ENCODE results near the gene IL26.
"Not testable (repeated sequence)": the region's sequence is repeated elsewhere in the genome, so short reads cannot be mapped to it uniquely, and the experiment has no call there.

IL26 gene

DNA sequence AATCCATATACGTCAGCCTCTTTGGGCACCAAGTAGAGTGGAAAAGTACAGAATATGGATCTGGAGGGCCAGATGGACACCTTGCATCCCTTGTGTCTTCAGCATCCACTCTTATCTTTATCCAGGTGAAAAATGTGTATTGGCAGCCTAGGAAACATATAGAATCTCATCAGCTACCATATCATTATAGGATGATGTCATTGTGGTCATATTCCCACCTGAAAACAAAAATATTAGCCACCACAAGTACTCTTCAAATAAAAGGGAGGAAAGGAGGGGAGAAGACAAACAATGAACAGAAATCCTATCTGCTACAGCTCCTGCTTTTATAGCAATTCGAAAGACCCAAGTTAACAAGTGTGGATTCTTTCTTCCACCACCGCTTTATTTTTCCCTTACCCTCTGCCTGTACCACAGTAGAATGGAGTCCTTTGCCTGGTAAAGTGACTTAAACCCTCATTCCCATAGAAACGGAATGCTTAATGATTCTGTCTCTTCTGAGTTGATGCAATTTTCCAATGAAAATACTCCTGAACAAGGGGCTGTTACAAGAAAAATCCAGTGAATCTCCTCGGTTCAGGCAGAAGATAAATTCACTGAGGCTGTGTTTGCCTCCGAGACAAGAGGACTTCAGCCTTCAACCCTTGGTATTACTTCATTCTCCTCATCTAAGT is 13.8 kb upstream of the IL26 start:
- no peak for DNase-seq

DNA sequence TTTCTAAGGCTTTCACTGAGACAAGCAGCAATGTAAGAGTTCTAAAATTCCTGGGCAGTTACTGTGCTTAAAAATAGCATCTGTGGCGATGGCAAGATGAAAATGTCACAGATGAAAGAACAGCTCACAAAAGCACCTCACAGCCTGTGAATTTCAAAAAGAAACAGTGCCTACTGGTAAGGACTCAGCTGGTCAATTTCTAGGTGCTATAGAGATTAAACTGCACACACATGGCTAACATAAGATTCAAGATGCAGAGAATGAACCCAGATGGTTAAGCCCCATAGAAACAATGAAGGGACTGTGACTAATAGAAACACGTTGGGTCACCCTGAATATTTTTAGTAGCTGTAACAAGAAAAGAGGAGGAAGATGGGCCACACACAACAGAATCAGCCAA is 12.0 kb upstream of the IL26 start:
- DNase-seq, result no peak

- DNase-seq, result no peak
Measured at GRCh38 chr12:68237078-68237477, 11.5 kb upstream of the IL26 start.

DNA sequence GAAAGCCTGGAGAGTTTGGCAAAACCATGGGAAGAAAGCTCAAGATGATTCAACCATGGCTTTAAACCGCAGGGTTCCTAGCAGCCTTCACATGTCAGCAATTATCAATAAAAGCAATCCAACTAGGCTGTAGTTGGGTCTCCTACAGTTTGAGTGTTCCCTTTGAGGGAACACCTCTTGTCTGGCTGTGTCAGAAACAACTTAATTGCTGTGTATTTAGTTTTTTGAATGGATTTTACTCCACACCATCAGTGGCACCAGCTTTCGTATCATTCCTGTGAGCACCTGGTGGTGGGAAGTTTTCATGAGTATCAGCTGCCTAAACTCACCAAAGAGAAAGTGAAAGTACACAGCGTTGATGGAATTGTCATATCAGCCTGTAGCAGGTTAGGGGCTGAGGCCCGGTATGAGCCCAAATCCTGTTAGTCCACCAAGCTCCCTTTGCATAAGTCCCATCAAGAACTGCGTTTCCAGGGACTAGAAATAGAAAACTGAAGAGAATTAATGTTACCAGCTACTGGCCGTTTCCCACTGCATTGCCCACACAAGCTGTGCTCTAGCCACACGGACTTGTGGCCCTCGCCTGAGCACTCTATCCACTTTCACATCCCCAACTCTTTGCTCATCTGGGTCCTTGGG is 10.9 kb upstream of the IL26 start:
- DNase-seq, result no peak

- no peak for DNase-seq
Measured at GRCh38 chr12:68235576-68235975, 10.0 kb upstream of the IL26 start.

DNA sequence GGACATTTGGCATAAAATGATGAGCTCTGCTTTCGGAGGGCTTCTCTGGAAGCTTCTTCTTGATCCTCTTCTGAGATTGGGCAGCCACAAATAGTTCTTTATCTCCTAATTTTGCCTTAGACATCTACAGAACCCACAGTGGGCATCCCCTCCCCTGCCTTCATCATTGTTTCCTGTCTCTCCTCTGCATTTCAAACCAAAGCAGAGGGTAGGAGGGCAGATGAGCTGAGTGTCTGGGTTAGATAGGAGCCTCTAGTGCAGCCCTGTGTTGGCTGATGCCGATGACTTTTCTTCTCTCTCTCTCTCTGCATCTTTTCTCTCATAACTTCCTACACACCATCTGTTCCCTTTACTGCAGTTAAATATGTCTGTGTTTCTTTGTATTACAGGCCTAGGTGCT is 8.5 kb upstream of the IL26 start:
- DNase-seq, result no peak

GRCh38 chr12:68233498-68233897 is 7.9 kb upstream of the IL26 start:
- no peak for DNase-seq

DNA sequence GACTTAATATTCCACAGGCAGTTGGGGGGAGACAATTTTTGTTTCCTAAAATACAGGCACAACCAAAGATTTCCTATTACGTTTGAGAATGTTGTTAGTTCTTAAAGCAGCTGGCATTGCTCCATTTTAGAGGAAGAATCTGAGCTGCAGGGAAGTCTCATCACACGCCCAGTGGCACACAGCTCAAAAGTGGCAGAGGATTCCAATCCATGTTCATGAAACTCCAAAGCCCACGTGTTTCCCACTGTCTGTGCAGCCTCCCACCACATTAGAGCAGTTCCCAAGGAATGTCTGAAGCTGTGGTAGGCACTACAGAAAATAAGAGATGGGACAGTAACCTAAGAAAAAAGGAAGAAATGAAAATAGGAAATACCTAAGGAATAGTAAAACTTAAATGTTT is 6.1 kb upstream of the IL26 start:
- no peak for DNase-seq

- no peak for DNase-seq
Measured at GRCh38 chr12:68231229-68231628, 5.6 kb upstream of the IL26 start.

- DNase-seq, result no peak
Measured at GRCh38 chr12:68229956-68230355, 4.3 kb upstream of the IL26 start.

- no peak for DNase-seq
Measured at GRCh38 chr12:68227356-68227755, 1.7 kb upstream of the IL26 start.

DNA sequence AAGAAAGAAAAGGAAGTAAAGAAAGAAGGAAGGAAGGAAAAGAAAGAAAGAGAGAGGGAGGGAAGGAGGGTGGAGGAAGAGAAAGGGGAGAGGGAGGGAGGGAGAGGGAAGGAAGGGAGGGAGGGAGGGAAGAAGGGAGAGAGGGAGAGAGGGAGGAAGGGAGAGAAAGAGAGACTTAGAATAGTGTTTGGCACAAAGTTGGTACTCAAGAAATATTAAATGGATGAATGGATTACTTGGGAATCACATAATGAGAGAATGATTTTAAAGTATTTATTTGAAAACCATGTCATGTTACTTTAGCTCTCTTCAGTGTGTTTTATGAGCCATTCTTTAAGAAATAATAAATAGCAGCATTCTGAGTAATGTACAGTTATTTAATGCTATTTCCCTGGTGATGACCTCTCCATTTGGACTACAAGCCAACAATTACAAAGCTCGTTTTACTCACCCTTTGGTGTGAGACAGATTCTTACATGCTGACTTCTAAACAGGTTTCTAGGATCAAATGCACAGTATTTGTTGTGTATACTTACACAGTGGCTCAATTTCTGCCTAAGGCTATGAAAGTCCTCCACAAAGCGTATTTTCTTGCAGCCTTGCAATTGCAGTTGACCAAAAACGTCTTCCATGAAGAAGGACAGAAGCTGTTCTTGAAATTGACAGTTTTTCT is 861 bp downstream of the IL26 start:
- DNase-seq, result no peak

GRCh38 chr12:68223067-68223747 is 2.4 kb downstream of the IL26 start:
- DNase-seq, result peak; percentile 3

DNA sequence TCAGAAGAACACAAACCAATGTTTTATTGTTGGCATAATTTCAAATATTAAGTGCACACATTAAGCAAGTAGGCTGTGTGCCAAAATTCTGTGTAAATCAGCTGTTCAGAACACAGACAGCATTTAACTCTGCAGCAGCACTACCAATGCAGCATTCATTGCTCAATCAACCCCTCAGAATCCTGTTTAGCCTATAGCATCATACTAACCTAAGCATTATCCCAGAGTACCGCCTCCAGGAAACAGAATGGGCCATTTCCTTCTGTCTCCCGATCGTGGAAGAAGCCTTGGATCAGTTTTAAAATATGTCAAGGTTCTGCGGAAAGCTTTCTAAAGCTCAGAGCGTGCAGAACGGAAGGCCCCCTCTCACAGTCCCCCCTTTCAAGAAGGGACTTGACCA is 3.3 kb downstream of the IL26 start:
- no peak for DNase-seq

DNA sequence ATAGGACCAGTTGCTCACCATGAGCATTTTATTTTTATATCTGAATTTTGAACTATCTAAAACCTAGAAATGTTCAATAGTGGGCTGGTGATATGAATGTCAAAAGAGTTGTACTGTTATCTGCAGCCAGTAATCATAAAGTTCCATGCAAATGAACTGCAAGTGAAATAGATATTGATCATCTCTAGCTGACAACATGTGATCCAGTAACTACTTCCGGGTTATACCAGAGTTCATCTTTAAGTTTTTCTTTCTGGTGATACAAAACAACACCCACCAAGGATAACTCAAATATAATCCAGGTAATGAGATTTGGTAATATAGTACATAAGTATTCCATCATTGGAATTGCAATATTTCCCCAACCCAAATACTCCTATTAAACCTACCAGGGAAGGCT is 4.1 kb downstream of the IL26 start:
- DNase-seq, result no peak

DNA sequence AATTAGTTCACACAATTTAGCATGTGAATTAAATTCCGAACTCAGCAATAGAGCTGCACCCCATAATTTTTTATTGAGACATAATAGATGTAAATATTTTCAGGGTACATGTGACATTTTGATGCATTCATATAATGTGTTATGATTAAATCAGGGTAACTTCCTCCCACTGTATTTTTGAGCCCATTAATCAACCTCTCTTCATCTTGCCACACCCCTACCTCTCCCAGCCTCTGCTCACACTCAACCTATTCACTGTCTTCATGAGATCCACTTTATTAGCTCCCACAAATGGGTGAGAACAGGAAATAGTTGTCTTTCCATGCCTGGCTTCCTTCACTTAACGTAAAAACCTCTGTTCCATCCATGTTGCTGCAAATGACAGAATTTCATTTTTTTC is 14.7 kb downstream of the IL26 start:
- no peak for DNase-seq

GRCh38 chr12:68209048-68209728 is 16.4 kb downstream of the IL26 start:
- DNase-seq, result not testable (repeated sequence)

- DNase-seq, result no peak
Measured at GRCh38 chr12:68207276-68207675, 18.3 kb downstream of the IL26 start.

- no peak for DNase-seq
Measured at GRCh38 chr12:68206446-68206845, 19.2 kb downstream of the IL26 start.

DNA sequence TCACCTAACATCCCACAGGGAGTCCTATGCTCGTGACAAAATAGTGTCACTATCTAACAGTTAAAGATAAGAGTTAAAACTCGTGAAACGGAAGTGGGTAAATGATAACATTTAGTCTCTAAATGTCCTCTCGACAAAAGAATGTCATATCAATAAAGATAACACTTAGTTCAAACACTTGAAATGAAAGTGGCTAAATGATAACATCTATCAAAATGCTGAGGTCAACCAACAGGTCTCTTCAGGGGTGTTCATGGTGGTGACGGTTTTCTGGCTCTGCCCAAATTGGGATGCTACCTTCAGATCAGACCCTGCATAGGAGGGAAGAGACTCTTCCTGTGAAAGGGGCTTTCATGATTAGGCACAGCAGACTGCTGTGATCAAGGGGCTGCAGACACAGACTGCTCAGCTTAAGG is 22.1 kb downstream of the IL26 start:
- no peak for DNase-seq

- DNase-seq, result no peak
Measured at GRCh38 chr12:68200854-68201253, 24.8 kb downstream of the IL26 start.

- no peak for DNase-seq
Measured at GRCh38 chr12:68199127-68199526, 26.5 kb downstream of the IL26 start.

- no peak for DNase-seq
Measured at GRCh38 chr12:68198507-68199086, 27.0 kb downstream of the IL26 start.
